COR-L47 (cell line): ENCODE measurements around the gene CAMK2D.

Experiments used
- DNase-seq: peaks from one replicate; lab custom pipeline; 2025; lab: John Stamatoyannopoulos, UW

The CAMK2D gene

DNA sequence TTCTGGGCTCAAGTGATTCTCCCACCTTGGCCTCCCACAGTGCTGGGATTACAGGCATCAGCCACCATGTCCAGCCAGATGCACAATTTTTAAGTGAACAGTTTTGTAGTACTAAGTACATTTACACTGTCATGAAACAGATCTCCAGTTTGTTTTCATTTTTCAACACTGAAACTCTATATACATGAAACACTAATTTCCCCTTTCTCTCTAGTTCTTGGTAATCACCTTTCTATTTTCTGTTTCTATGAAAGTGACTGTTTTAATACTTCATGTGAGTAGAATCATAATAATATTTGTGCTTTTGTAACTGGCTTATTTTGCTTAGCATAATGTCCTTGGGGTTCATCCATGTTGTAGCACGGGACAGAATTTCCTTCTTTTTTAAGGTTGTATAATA lies 237.4 kb downstream of the CAMK2D start:
- no peak for DNase-seq

DNA sequence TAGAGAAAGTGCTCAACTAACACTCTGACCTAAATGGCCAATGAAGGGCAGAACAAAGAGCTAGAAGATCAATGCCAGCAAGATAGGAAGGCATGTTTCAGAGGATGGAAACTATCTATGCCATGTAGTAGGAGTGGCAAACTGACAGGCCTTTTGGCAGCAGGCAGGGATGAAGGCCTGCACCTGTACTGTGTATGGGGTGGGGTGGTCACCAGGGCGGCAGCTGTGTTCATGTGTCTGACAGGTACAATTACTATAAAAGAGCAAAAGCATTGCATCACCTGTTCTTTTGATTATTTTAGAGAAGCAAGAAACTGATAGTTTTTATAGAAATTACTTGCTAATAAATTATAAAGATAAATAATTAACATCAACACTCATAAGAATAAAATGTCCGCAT lies 239.1 kb downstream of the CAMK2D start:
- DNase-seq, result no peak

DNA sequence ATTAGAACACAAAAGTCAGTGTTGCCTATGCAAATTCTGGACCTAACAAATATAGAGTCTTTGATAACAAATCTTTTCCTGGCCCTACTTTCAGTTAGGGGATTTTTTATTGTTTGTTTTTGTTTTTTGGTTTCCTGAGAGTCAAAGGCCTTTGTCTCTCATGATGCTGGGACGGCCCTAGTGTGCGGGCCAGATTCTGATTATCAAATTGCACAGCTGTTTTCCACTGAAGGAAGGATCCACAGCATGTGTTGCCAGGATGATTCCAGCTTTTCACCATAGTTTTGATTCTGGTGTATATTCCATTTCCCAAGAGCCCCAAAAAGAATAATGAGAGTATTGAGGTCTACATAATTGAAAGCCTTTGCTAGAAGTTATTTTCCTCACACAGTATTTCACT lies 248.2 kb downstream of the CAMK2D start:
- no peak for DNase-seq

DNA sequence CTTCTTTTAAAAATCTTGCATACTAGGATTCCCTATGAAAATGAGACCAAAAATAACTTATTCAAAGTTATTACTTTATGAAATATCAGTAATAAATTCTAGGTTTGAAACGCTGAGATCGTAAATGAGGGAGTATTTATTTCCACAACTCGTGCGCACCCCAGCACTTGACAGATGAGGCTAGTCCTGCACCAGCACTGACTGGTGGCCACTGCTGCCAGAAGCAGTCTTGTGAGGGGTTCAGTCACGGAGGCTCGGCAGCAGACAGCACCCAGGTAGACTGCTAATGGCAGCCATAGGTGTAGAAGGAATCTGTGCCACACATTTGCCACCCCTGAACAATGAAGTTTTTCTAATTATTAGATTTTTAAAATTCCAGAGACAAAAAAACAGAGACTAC lies 248.7 kb downstream of the CAMK2D start:
- no peak for DNase-seq

DNA sequence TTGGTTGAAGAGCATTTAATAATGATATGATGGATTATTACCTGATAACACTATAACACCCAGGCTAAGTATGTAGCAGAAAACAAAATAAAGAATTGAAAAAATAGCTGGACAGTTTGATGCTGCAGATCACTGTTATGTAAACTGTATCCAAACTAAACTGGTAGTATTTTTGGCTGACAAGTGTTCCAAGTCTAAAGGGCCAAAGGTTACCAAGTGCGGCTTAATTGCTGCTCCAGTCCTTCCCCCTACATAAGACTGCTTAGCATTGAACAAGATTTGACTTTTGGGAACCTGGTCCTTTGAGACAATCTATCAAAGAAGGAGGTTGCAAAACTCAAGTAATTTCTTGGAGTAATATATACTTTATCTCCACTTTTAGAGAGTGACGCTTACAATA lies 249.6 kb downstream of the CAMK2D start:
- no peak for DNase-seq

DNA sequence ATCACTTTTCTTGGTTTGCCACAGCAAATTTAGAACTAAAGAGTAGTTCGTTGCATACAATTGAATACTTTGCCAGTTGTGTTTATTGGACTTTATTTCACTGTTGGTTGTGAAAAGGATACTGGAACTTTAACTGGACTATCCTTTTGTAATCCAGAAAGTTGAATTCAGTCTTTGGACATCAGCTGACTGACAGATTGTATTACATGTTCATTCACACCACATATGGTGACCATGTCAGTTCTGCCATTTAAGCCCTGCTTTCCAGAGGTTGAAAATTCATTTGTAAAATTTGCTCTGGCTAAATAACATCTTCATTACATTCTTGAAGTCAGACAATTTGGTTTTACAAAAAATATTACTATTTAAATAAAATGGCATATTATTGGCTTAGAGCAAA lies 251.7 kb downstream of the CAMK2D start:
- no peak for DNase-seq

DNA sequence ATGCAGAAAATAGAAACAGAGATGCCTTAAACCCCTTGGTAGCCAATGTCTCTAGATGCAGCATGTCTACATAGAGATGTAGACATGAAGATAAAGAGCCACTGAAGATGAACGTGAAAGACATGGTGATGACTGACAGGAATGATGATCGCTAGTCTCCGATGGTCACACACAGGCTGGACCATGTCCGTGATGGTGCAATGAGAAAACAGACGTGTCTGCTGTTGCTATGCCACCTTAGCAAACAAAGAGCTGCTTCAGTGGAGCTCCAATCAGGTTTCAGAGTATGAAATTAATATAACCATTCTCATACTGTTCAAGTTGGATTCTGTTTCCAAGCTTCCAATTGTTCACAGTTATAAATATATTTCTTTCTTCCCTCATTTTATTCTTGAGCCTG lies 256.5 kb downstream of the CAMK2D start:
- no peak for DNase-seq

DNA sequence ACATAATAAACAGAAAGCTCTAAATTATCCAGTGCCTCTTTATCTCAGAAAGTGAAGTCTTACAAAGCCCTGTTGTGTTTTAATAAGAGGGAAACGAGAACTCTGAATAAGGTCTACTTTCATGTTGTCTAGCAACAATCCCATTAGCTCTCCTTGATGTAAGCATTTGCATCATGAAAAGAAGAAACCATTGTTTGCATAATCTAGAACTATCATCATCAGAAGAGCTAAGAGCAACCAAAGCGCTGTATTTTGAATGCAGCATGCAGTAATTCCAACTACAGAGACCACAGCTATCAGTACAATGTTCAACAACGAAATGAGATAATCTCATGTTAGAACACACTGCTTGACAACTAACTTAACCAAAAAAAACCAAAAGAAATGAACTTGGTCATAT lies 257.1 kb downstream of the CAMK2D start:
- DNase-seq, result no peak

DNA sequence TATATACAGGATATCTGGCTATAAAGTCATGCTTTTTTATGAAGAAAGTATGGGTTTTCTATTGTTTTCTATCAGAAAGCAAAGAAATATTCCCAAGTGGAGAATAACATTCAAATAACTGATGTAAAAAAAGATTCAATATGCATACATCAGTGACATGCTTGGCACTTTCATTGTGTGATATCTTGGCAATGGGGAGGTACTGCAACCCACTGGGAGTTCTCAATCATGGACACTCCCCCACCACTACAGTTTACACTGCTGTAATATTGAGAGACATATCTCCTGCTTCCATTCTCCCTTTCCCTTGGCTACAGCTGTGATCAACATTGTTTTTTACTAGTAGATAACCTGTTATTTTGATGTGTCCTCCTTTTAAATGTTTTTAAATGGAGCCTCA lies 257.8 kb downstream of the CAMK2D start:
- no peak for DNase-seq

DNA sequence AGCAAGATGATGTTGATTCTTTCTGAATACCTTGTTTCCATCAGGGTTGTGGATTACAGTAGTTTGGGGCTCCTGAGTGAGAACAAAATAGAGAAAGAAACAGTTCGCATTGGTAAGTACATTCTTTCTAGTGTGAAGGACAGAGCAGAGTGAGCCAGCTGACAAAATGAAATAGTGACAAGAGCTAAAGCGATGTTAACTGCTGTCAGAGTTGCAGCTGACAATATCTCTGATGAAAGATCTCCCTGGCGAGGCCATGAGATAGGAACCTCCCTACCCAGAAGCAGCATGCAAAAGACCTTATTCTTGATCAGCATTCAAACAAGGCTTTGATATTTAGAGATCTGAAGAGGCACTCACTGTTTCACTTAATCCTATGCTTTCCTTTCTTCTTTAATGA lies 258.6 kb downstream of the CAMK2D start:
- DNase-seq, result no peak

DNA sequence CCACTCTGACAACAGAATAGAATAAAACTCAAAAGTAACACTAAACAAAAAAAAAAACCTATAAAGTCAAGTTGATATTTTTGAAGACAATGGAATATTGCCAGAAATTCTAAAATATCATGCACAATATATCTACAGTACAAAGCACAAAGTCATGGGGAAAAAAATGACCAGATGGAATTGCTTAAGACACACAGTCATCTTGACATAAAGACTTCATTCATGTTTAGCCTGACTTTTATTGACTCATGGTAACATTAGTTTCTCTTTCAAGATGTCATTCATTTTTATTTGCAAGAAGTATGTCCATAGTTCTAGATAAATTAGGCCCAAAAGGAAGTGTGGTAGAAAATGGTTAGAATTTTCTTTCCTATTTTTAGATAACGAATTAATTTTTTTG lies 259.1 kb downstream of the CAMK2D start:
- no peak for DNase-seq

DNA sequence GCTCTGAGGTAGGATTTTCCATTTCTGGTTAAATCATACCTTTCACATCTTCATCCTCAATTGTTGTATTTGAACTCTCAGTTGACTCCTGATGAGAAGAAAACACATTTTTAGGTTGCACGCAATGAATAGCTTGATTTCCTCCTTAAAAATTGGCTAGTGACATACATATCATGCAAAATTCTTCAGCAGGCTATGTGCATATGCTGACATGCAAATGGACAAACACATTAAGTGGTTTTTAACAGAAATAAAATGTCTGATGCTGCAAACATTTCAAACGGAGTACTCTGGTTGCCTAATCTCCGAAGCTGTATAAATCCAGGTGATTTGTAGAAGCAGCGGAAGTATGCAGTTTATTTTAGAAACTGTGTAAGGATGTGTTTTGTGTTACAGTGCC lies 261.1 kb downstream of the CAMK2D start:
- no peak for DNase-seq

DNA sequence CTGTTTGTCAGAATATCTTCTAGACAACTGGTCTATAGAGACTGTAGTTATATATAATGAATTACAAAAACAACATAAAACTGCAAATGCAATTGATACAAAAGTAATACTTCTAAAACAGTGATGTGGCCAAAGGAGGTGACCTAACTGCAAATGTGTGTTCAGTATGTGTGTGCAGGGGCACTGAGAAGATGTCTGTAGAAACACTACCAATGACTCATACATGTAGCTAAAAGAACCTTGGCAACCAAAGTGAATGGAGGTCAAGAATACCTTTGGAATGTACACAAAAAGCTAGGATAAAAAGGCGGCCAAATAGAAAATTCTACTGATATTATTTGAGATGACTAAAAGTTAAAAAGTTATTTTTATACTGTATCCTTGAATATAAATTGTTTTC lies 261.8 kb downstream of the CAMK2D start:
- DNase-seq, result no peak

DNA sequence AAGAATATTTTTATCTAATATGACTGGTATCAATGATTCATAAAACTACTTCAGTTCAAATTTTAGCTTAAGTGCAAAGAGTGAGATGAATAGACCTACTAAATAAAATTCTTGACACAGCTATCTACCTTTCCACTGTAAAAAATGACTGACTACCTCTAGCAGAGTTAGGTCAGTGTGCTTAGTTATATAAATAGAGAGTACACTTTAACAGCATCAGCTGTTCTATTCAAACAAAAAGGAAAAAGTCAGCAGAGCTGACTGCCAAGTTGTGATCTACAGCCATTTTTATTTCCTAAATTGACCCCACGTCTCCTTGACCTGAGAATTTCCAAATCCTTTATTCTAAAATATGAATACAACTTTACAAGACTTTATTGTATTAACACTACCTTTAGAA lies 262.4 kb downstream of the CAMK2D start:
- DNase-seq, result no peak

DNA sequence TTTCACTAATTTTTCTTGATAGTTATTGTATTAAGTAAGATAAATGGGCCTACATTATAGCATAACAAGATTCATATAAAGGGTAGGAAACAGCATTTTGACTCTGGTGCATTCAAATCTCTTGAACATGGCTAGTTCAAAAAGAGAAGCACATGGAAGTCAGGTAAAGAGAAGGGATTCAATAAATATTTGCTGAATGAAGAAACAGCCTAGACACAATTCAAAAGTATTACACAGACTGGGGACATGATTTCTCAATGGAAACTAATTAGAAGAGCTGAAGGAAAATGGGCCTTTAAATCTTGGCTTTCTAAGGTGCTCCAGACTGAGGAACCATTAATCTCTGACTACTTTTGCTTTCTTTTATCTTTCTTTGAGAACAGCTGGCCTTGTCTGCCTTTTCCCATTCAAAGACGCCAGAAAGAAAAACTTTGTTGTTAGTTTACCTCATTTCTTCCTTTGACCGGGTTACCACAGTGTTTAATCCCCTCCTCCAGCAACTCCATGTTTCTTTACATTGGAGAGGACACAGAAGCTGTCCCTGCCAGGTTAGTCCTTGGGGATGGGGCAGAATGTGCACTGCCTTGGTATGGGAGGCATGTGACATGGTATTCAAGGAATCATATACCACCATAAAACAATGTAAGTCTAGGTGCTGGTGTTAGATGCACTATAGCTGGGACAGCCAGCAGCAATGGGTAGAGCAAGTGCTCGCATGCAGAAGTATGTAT lies 264.2 kb downstream of the CAMK2D start:
- DNase-seq, result no peak

DNA sequence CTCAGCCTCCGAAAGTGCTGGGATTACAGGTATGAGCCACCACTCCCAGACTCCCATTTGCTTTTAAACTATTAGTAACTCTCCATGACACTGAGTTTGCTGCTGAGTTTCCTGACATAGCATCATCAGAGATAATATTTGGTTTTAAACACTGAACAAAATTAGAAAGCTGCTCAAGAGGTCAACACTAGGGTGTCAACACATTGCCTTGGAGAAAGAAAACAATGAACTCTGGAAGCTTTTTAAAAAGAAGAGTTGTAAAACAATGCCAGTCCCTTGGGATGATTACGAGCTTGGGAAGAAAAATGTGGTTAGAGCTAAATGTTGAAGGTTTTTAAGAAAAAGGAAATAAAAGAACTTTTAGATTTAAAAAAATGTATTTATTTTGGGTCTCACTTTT lies 264.8 kb downstream of the CAMK2D start:
- no peak for DNase-seq

DNA sequence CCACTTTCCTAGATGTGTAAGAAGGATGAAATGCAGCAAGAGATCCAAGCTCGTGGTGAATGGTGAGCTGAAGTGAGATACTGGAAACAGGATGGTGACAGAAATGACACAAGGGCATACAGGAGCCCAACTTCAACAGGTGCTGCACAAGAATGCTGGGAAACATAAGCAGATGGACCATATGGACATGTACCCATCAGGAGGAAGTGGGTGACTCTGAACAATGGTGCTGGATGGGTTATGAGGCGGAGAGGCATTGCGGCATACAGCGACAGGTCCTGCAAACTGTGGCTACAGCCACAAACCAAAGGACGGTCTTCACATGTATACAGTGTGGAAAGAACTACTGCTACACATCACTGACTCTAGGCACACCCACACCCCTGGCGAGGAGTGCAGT lies 265.7 kb downstream of the CAMK2D start:
- no peak for DNase-seq

DNA sequence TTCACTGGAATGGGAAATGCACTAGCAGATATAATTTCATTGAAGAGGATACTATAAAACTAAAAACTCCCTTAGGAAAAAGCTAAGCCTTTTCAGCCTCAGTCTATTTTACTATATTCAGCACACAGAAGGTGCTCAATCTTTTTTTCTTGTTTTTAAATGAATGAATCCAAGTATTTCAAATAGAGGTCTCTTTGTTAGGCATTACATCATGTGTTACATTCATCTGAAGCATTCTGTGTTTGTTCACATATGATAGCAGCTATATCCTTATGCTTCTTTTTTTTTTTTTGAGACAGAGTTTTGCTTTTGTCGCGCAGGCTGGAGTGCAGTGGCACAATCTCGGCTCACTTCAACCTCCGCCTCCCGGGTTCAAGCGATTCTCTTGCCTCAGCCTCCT lies 278.4 kb downstream of the CAMK2D start:
- no peak for DNase-seq

DNA sequence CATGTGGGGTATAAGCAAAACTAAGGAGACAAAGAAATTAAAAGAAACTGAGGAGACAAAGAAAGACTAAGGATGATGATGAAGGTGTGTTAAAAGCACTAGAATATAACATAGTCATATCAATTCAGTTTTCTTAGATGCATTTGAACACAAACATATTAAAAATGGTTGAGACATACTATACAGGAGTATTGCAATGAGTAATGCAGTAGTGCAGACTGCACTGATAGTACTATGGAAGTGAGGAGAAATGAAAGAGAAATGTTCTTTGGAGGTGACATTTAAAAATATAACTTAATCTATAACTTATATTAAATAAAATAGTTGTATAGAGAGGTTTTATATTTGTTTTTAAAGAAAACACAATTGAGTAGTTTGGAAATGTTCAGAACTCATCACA lies 279.2 kb downstream of the CAMK2D start:
- no peak for DNase-seq

DNA sequence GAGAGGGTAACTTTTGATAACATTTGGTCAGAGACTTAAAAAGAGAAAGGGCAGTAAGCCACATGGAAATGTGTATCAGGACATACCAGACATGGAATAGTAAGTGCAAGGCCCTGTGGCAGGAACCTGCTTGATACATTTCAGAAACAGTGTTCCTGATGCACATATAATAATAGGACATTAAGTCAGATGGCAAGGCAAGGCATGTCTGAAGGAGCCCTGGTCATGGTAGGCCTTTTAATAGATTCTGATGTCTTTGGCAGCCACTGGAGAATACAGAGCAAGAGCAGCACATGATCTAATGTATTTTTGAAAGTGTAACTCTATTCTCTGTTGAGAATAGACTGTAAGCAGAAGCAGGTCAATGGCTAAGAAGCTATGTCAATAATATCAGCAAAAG lies 279.7 kb downstream of the CAMK2D start:
- DNase-seq, result no peak

DNA sequence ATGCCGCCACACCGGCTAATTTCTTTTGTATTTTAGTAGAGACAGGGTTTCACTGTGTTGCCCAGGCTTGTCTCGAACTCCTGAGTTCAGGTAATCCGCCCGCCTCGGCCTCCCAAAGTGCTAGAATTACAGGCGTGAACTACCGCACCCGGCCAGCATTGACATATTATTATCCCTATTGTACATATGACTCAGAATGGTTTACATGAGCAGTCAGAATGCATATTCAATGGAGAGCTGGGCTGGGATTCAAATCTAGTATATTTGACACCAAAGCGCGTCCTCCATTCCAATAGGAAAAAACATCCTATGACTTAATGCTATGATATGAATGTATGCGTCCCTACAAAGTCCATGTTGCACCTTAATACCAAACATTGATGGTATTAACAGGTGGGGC lies 281.4 kb downstream of the CAMK2D start:
- DNase-seq, result no peak

DNA sequence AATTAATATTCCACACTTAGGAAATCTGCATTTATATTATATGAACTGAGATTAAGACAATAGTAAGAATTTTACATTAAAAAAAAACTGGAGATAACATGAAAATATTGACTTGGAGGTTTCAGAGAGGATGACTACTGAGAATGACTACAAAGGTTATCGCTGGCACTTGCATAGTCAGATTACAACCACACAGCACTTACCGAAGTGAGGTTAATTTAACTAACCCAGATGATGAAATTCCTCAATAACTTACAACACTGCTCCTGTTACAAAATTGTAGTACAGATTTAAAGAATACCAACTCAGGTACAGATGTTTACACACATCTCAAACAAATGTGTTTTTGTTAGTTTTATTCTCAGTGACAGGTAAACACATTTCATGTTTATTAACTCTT lies 283.5 kb downstream of the CAMK2D start:
- DNase-seq, result no peak

DNA sequence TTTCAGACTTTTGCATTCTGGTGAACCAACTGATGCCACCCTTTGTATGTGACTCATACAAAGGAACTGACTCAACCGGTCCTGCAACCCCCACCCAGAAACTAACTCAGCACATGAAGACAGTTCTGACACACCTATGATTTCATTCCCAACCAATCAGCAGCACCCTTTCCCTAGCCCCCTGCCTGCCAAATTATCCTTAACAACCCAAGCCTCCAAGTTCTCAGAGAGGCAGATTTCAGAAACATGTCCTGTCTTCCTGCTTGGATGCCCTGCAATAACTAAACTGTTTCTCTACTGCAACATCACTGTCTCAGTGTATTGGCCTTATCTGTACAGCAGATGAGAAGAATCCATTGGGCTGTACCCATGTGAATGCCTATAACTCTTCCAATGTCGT lies 284.7 kb downstream of the CAMK2D start:
- DNase-seq, result no peak

DNA sequence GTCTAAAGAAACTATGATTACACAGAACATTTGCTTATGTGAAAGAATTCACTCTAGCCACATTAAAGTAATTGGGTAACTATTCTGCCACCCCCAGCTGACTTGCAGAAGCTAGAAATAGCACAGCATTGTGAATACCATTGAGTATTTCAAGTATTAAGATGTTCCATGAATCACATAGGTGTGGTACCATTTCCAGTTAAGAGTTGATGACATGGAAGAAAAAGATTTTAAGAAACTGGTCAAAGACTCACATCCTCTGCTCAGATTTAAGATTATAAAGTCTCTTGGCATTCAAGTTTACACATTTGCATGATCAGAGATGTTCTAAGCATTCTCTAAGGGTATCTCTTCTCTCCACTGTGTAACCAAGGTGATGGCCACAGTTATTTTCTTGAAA lies 287.5 kb downstream of the CAMK2D start:
- DNase-seq, result no peak

DNA sequence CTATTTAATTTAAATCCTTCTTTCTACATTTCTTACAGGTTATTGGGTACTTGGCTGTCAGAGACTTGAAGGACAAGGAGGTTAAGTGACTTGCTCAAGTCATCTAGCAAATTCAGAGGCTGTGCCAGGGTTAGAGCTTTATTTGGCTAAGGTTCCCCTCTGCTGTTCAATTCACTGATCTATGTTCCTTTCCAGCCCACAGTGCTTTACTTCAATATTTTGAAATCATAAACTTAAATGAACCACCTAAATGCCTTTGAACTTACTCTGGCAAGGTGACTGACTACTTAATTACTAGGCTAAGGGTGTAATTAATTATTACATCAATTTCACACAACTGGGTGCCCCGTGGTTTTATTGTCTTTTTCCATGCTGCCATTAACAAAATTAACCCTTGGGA lies 288.7 kb downstream of the CAMK2D start:
- no peak for DNase-seq
